GM19023 (cell line): ENCODE results near the gene INTS12.

ENCODE experiments used
- ATAC-seq: cut with Tn5 transposase; IDR thresholded peaks from one replicate; pipeline ENCODE4 v1.9.1; 2021; ENCODE audit warnings: mild to moderate bottlenecking, moderate library complexity; ENCODE audit not compliant: unreplicated experiment

Gene INTS12

GRCh38 chr4:105686571-105686970 is 21.9 kb downstream of the INTS12 start:
- no peak for ATAC-seq

GRCh38 chr4:105683038-105683437 is 25.5 kb downstream of the INTS12 start:
- ATAC-seq, result no peak

- no peak for ATAC-seq
Observed at GRCh38 chr4:105679186-105679585, 29.3 kb downstream of the INTS12 start.

- no peak for ATAC-seq
Observed at GRCh38 chr4:105677709-105678108, 30.8 kb downstream of the INTS12 start.

- no peak for ATAC-seq
Observed at GRCh38 chr4:105674011-105674410, 34.5 kb downstream of the INTS12 start.

DNA sequence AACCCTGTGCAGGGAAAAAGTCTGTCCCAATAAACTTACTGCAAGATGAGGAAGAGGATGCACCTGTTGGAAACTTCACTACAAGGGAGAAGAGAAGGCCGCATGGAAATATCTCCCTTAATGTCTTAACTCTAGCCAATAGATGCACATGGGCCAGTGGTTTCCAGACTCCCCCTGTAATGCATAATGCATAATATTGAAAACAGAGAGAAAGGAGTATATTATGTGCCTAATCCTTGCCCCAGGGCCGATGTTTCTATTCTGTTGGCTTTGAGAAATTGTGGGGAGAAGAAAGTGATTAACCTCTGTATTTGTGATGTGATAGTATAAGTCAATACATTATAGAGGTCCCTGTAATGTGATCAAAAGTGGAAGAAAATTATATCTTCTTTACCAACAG is 37.2 kb downstream of the INTS12 start:
- ATAC-seq, result no peak

DNA sequence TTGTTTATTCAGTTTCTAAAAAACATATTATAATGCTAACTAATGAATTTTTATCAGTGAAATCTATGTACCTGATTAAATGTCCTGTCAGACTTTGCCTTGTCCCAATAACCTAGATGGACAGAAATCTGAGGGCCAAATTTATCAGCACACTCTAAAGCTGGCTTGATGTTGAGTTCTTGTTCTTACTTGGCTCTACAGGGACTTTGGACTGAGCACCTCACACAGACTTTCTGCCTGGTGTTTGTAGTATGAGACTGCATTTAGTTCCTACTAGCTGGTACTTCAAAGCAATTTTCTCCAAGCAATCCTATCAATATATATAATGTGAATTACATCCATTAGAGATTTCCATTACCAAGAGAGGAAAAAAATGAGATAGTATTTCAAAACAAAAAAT is 37.8 kb downstream of the INTS12 start:
- ATAC-seq, result no peak

- no peak for ATAC-seq
Observed at GRCh38 chr4:105666693-105667092, 41.8 kb downstream of the INTS12 start.

DNA sequence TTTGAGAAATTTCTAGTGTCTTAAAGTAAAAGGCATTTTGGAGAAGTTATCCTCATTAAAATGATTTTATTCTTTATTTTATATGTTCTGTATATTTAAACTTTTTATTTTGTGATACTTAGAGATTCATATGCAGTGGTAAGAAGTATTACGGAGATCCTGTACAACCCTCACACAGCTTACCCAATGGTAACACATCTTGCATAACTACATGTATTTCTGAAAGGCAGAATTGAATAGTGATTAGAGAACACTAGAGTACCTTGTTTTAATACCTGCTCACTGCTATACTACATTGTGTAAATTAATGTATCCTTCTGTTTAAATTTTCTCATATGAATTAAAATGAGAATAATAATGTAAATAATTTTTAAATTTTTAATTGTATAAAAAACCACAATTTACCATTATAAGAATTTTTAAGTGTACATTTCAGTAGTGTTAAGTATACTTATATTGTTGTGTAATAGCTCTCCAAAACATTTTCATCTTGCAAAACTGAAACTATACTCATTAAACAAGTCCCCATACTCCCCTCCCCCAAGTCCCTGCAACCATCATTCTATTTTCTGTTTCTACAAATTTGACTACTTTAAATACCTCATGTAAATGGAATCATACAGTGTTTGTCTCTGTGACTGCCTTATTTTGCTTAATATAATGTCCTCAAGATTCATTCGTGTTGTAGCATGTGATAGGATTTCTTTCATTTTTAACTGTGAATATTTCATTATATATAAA is 45.4 kb downstream of the INTS12 start:
- ATAC-seq, result no peak

DNA sequence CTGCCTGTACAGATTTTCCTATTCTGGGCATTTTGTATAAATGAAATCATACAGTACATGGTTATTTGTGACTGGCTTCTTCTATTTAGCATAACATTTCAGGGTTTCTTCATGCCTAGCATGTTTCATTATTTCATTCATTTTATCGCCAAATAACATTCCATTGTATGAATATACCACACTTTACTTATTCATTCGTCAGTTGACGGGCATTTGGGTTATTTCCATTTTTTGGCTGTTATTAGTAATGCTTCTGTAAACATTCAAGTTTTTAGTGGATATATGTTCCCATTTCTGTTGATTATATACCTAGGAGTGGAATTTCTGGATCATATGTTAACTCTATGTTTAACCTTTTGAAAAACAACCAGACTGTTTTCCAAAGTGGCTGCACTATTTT is 47.5 kb downstream of the INTS12 start:
- no peak for ATAC-seq

- ATAC-seq, result no peak
Observed at GRCh38 chr4:105659190-105659589, 49.3 kb downstream of the INTS12 start.

DNA sequence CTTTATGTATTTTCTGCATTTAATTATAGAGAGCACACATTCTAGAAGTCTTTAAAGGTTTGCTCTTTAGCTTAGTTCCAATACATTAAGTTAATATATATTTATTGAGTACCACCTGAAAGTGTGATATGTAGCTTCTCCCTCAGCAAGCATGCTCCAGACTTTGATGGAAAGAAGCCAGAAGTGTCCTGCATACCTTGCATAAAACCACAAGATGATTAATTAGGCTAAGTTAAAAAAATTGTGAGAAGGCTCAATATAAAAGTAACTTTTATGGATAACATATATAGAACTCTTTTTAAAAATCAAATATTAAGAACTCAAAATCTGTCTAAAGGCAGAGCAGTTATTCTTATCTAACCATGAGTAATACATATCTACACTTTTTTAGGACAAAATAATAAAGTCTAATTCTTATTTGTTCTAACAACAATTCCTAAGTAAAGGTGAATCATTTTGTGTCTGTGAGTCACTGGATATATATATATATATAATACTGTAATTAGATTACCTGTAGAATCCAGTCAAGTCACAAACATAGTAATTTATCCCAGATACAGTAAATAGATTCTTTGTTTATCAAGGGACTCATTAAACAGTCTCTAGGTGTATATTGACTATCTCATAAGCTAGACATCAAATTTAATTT is 51.2 kb downstream of the INTS12 start:
- no peak for ATAC-seq

- no peak for ATAC-seq
Observed at GRCh38 chr4:105652286-105652888, 56.1 kb downstream of the INTS12 start.

DNA sequence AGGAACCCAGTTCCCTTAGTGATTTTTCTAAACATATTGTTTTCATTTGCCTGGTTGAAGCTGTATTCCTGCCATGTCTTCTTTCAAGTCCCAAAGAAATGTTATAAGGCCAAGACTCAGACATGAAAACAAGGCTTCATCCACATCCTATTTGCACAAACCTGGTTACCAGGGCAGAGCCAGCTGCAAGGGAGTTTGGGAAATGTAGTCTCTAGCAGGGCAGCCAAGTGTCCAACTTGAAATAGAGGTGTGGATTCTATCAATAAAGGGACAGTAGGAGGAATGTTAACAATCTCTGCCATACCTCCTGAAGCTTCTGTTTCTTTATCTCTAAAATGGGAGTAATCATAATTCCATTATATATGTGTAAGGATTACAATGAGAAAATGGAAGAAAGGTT is 56.6 kb downstream of the INTS12 start:
- no peak for ATAC-seq

DNA sequence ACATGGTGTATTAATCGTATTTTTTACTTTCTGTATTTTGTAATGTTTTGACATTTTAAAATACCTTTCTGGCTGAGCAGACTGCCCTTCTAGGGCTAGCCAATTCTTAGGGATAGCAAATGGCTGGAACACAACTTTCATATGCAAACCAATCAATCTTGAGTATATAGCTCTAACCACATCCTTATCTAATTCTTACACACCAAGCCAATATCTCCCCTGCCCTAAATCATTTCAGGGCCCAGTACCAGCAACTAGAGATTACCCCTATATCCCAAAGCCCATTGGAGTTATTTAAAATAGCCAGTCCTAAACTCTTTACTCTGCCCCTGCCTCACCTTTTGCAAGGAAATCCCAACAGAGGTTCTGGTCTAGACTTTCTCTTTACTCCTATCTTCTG is 58.3 kb downstream of the INTS12 start:
- ATAC-seq, result no peak

DNA sequence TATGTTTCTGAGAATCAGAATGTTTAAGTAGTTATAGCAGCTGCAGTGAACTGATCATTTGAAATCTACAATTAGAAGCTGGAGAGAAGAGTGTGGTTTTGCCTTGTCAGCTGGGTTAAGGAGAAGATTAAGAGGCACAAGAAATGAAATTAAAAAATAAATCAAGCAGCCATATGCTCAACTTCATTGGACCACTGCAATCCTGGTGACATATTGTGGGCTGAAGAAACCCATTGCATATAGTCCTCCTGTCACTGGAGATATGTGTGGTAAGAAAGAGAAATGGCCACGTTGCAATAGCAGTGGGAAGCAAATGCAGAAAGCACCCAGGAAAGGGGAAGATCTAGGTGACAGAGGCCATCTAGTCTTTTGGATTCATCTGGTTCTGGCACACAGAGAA is 63.0 kb downstream of the INTS12 start:
- ATAC-seq, result no peak

GRCh38 chr4:105644257-105644656 is 64.2 kb downstream of the INTS12 start:
- ATAC-seq, result no peak

- no peak for ATAC-seq
Observed at GRCh38 chr4:105641845-105642244, 66.6 kb downstream of the INTS12 start.

GRCh38 chr4:105637408-105638176 is 70.9 kb downstream of the INTS12 start:
- ATAC-seq, result peak; percentile 89

DNA sequence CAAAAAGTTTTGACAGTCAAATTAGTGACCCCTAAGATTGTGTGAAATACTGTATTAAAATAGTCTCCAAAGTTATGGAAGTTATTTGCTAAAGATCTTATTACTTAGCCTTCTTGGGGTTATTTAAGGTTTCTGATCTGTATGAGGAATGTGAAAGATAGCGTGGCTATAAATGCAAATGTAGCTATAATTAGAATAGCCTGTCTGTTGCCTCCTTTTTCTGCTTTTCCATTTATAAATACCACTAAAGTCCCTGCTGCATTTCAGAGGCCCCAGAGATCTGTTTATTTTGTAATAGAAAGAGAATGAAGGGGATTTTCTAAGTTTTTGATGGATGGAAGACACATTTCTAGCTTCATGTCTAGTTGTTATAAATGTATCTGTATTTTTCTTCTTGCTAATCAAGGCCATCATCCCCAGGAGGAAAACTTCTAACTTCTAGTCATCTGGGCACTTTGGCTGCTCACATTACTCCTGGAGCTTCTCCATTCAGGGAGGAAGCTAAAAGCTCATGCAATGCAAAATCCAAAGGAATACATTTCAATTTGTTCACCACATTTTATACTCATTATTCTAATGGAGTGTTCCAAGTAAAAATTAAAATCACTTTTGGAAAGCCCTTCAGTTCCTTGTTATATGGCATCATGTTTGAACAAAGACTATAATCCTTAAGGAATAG is 73.9 kb downstream of the INTS12 start:
- ATAC-seq, result no peak

GRCh38 chr4:105633241-105633640 is 75.2 kb downstream of the INTS12 start:
- no peak for ATAC-seq
